Activated T-helper 2 cell treated with anti-CD3 and anti-CD28 coated beads, Interferon-gamma antibody, Interleukin-2, Interleukin-4, amounts not matched to agents 10 μg/mL and 5 μg/mL and 100 μg/mL, durations not matched to agents 14 hours and 24 hours and 36 hours (primary cell): ENCODE data around the gene MRPL23. TPM values are rescaled to one million over a fixed set of nuclear protein-coding genes. Genes with fewer than 3 reads are reported as not detected.

Experiments used
- DNase-seq: peaks from one replicate; pipeline ENCODE4 v3.0.0; 2021; ENCODE audit warnings: low spot score
- H3K27ac Mint-ChIP-seq: one replicate; pipeline ENCODE4 v1.8.0; 2021; ENCODE audit warnings: mixed read lengths
- H3K27me3 Mint-ChIP-seq: one replicate; pipeline ENCODE4 v1.8.0; 2021; ENCODE audit warnings: low read depth, mixed read lengths
- H3K36me3 Mint-ChIP-seq: one replicate; pipeline ENCODE4 v1.8.0; 2021; ENCODE audit warnings: low read depth, mixed read lengths
- H3K4me1 Mint-ChIP-seq: one replicate; pipeline ENCODE4 v1.8.0; 2021; ENCODE audit warnings: low read depth, mixed read lengths
- H3K4me3 Mint-ChIP-seq: one replicate; pipeline ENCODE4 v1.8.0; 2021; ENCODE audit warnings: low read depth, mild to moderate bottlenecking, moderate library complexity, mixed read lengths
- H3K9me3 Mint-ChIP-seq: one replicate; pipeline ENCODE4 v1.8.0; 2021; ENCODE audit warnings: mixed read lengths
- intact Hi-C: fragments of 100-400 bp; cut with micrococcal nuclease; formaldehyde crosslinking; loops from one replicate; pipeline ENCODE4 v1.15.1; 2023
- total RNA-seq: library from RNA; stranded (reverse); gene quantifications from 2 replicates; pipeline ENCODE4 v1.2.3, GENCODE V29; 2022

The MRPL23 gene
- total RNA-seq, 1 donor from 2014 or later, result 72.2 TPM

DNA sequence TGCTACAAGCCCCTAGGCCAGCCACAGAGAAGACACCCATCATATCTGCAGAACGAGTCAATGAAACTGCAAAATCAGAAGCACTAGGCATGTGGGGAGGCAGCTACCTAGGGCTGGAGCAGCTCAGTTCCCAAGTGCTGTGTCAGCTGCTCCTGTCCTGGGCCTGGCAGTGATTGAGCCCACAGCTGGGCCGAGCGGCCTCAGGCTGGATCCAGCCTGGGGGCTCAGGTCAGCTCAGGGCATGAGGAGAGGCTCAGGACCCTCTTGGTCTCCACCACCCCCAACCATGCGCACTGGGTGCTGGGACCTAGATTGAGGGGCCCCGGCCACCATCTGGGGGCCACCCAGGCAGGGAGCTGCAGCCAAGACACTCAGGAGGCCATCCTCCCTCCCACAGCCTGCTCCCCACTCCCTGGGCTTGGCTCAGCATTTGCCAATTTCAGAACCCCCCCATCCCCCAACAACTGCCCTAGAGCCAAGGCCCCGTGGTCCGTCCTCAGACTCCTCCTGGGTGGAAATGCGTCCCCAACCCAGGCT lies 30.1 kb upstream of the MRPL23 start:
- H3K36me3 Mint-ChIP-seq, result peaks cover 3% of the 10 kb centered on the region
- no peaks in the 10 kb centered on the region for H3K27me3 Mint-ChIP-seq
- no peak overlapping the region for H3K27ac Mint-ChIP-seq
- H3K4me1 Mint-ChIP-seq, result peaks cover 5% of the 10 kb centered on the region
- H3K4me3 Mint-ChIP-seq, result no peak overlapping the region
- no peak for DNase-seq
- intact Hi-C loops, result loop anchor here (5.0 kb wide), 1 partner anchor 35 kb away; no protein-coding TSS in a partner anchor
- no peaks in the 10 kb centered on the region for H3K9me3 Mint-ChIP-seq

DNA sequence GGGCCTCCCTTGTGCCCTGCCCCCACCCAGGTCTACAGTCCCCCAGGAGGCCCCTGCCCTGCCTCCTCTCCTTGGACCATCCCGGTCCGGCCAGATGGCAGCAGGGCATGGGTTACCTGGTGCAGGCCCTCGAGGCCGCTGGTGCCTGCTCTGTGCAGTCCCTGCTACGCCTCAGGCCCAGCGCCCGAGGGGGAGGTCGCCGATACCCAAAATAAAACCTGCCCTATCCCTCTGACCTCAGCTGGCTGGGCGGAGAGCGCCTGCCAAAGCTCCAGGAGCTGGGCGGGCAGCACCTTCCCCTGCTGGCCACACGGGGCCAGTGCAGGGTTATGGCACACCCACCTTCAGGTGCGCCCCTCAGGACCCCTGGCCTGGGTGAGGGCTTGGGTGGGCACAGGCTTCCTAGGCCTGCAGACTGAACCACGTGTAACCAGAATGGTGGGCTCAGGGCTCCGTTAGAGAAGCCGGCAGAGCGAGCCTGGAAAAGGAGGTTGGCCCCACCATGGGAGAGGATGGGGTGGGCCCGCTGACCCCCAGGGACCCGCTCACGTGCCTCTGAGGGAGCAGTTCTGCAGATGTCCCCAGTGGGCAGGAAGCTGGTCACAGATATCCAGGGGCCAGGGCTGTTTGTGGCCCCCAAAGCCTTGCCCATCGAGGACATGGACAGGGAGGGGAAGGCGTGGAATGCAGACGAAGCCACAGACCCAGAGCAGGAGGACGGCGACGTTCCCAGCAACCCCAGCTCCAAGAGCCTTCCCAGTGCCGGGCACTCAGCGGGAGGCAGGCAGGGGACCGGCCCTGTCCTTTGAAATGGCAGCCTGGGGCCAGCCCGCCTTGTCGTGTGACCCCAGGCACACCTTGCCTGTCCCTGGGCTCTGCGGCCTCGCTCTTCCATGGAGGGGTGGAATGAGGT lies 29.4 kb upstream of the MRPL23 start:
- DNase-seq, result no peak
- Mint-ChIP-seq H3K27ac (no peak overlapping the region), H3K9me3 (no peaks in the 10 kb centered on the region), H3K36me3 (peaks cover 3% of the 10 kb centered on the region), H3K27me3 (no peaks in the 10 kb centered on the region), H3K4me1 (peaks cover 6% of the 10 kb centered on the region), H3K4me3 (no peak overlapping the region)
- intact Hi-C loops, result loop anchor here (2.0 to 5.0 kb wide), 2 partner anchors 35 to 81 kb away; no protein-coding TSS in a partner anchor

GRCh38 chr11:1918436-1919315 lies 28.5 kb upstream of the MRPL23 start:
- Mint-ChIP-seq H3K27ac (no peak overlapping the region), H3K4me1 (peaks cover 7% of the 10 kb centered on the region), H3K4me3 (no peak overlapping the region), H3K9me3 (no peaks in the 10 kb centered on the region), H3K27me3 (no peaks in the 10 kb centered on the region), H3K36me3 (peaks cover 3% of the 10 kb centered on the region)
- DNase-seq, result no peak
- intact Hi-C loops, result loop anchor here (2.0 to 5.0 kb wide), 2 partner anchors 36 to 82 kb away; no protein-coding TSS in a partner anchor

DNA sequence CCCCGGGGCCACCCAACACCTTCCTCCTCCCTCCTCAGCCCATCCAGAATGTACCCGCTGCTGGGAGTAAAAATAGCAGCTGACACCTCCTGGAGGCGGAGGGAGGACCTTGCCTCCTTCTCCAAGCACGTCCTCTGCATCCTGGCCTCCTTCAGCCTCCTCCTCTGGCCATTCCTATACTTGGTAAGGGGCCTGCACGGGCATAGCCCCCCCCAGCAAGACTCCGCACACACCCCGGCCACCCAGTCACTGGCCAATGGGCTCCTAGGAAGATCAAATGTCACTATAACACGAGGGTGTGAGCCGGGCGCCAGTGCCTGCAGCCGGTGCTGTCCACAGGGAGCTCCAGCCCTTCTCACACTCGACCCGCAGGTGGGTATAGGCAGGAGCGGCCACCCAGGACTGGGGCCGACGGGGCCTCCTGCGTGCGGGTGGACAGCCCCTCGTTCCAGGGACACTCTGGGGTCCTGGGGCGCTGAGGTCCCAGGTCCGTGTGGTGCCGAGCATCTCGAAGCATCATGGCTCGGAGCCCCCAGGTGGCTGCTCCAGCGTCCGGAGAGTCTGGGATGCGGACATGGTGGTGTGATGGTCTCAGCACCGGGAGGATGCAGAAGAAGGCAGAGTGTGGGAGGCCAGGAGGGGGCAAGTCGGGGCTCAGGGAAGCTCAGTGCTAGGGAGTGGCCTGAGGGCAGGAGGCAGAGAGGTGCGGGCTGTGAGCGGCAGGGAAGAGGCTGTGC lies 27.6 kb upstream of the MRPL23 start, which contains the start of gene TNNT3:
Gene TNNT3, plus strand, starts transcription at position 313 of the 737 bp plus-strand sequence. CDS start 3,172 bp downstream, outside the sequence.
- H3K27ac Mint-ChIP-seq, result no peak within 1 kb of the TSS
- H3K9me3 Mint-ChIP-seq, result no peaks in the 10 kb centered on the region
- no peaks in the 10 kb centered on the region for H3K27me3 Mint-ChIP-seq
- H3K4me3 Mint-ChIP-seq, result no peak within 1 kb of the TSS
- no peak for DNase-seq
- H3K36me3 Mint-ChIP-seq, result peaks cover 3% of the 10 kb centered on the region
- peaks cover 7% of the 10 kb centered on the region for H3K4me1 Mint-ChIP-seq
- intact Hi-C loops, result loop anchor here (2.0 to 5.0 kb wide), 2 partner anchors 37 to 83 kb away; no protein-coding TSS in a partner anchor

GRCh38 chr11:1920128-1920908 lies 26.8 kb upstream of the MRPL23 start:
- intact Hi-C loops, result no loop called here
- H3K4me1 Mint-ChIP-seq, result peaks cover 7% of the 10 kb centered on the region
- peaks cover 3% of the 10 kb centered on the region for H3K36me3 Mint-ChIP-seq
- H3K4me3 Mint-ChIP-seq, result no peak overlapping the region
- no peak overlapping the region for H3K27ac Mint-ChIP-seq
- no peaks in the 10 kb centered on the region for H3K27me3 Mint-ChIP-seq
- no peaks in the 10 kb centered on the region for H3K9me3 Mint-ChIP-seq
- DNase-seq, result no peak

DNA sequence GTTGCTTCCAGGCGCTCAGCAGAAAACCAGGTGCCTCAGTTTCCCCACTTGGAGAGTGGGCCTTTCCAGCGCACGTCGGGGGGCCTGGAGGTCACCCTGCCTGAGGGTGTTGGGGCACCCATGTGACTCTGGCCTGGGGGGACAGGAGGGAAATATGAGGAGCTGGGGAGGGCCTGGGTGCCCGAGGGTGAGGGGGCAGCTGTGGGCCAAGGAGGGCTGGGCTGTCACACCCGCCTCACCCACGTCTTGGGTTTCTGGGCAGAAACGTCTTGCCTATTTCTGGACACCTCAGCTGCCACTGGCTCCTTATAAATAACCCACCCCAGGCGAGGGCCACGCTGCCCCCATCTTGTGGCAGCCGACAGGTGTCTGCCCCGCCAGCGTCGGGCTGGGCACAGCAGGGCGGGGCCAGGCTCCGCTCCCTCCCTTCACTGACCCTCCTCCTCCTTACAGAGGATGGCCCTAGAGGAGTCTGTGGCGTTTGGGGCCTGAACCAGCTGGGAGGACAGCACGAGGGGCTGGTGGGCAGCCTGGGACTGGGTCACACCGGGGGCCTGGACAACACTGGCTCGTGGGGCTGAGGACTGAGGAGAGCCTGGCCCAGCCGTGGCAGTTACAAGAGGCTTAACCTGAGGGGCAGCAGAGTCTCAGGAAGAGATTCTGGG lies 26.1 kb upstream of the MRPL23 start:
- intact Hi-C loops, result no loop called here
- Mint-ChIP-seq H3K27ac (no peak overlapping the region), H3K27me3 (no peaks in the 10 kb centered on the region)

GRCh38 chr11:1921574-1922141 lies 25.5 kb upstream of the MRPL23 start:
- Mint-ChIP-seq H3K4me3 (no peak overlapping the region), H3K27ac (no peak overlapping the region), H3K4me1 (peaks cover 3% of the 10 kb centered on the region), H3K36me3 (no peaks in the 10 kb centered on the region), H3K9me3 (no peaks in the 10 kb centered on the region), H3K27me3 (no peaks in the 10 kb centered on the region)
- DNase-seq, result no peak
- intact Hi-C loops, result no loop called here

More for the DNA sequence above, 26.1 kb upstream of the MRPL23 start:
- Mint-ChIP-seq H3K36me3 (no peaks in the 10 kb centered on the region), H3K4me1 (peaks cover 3% of the 10 kb centered on the region), H3K9me3 (no peaks in the 10 kb centered on the region), H3K4me3 (no peak overlapping the region)
- no peak for DNase-seq

DNA sequence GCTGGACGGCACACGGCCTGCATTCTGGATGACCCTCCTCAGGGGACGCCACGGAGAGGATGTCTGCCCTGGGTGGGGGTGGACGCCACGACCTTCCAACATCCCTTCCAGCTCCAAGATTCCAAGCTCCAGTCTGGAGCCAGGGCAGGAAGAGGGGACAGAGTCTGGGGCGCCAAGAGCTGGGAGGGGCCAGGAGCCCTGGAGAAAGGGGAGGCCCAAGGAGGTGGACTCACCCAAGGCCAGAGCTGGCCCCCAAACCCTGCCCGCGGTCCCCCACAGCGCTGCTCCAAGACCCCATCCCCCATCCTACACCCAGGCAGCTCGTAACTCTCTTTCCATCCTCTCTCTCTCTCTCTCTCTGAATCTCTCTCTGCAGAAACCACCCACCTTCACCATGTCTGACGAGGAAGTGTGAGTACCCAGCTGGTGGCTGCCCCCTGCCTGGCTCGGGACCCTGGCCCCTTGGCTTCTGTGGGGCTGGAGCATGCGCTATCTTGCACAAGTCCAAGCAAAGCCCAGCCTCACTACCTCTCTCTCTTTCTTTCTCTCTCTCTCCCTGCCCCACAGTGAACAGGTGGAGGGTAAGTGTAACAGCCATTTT lies 24.6 kb upstream of the MRPL23 start:
- H3K36me3 Mint-ChIP-seq, result no peaks in the 10 kb centered on the region

GRCh38 chr11:1923201-1923956 lies 23.8 kb upstream of the MRPL23 start:
- Mint-ChIP-seq H3K27me3 (no peaks in the 10 kb centered on the region), H3K4me3 (no peak overlapping the region), H3K9me3 (no peaks in the 10 kb centered on the region), H3K27ac (no peak overlapping the region), H3K4me1 (peaks cover 3% of the 10 kb centered on the region), H3K36me3 (no peaks in the 10 kb centered on the region)
- intact Hi-C loops, result no loop called here
- no peak for DNase-seq

More for the DNA sequence above, 24.6 kb upstream of the MRPL23 start:
- H3K27me3 Mint-ChIP-seq, result no peaks in the 10 kb centered on the region
- peaks cover 3% of the 10 kb centered on the region for H3K4me1 Mint-ChIP-seq
- no peak for DNase-seq
- intact Hi-C loops, result no loop called here
- H3K9me3 Mint-ChIP-seq, result no peaks in the 10 kb centered on the region
- H3K27ac Mint-ChIP-seq, result no peak overlapping the region
- no peak overlapping the region for H3K4me3 Mint-ChIP-seq

GRCh38 chr11:1924181-1924580 lies 23.0 kb upstream of the MRPL23 start:
- Mint-ChIP-seq H3K9me3 (no peaks in the 10 kb centered on the region), H3K27ac (no peak overlapping the region), H3K4me1 (peaks cover 3% of the 10 kb centered on the region), H3K4me3 (no peak overlapping the region), H3K27me3 (no peaks in the 10 kb centered on the region), H3K36me3 (no peaks in the 10 kb centered on the region)
- intact Hi-C loops, result no loop called here
- no peak for DNase-seq
